Naive thymus-derived CD8-positive, alpha-beta T cell (primary cell): ENCODE data around the gene GJB5. TPM values are rescaled to one million over a fixed set of nuclear protein-coding genes. Genes with fewer than 3 reads are reported as not detected.
A peak's percentile ranks its signal among the peaks of the same experiment; 100 is the strongest.
"Not testable (repeated sequence)": the region's sequence is repeated elsewhere in the genome, so short reads cannot be mapped to it uniquely, and the experiment has no call there.

Source experiments
- ATAC-seq, 2 donors: fragments of 150-1000 bp; cut with Tn5 transposase in 1 of 2; sonication (Bioruptor Pico), chemical (Tn5 transposase) in 1 of 2; 1 replicate in 1 of 2; 2 replicates in 1 of 2; pipeline ENCODE4 v1.10.0; 2021; ENCODE audit warnings: mild to moderate bottlenecking in 2 of 2, moderate library complexity in 2 of 2
- POLR2A ChIA-PET: fragments of 350-600 bp; sonication (Branson Sonifier 250); formaldehyde crosslinking; loops from one replicate; lab custom pipeline; 2021; ENCODE audit warnings: antibody characterized with exemption; lab: Charles Lee
- DNase-seq, 10 donors: peaks; one replicate each; pipeline versions ENCODE4 v3.0.0 to v3.0.0-alpha.2; 2020 to 2022
- H3K27ac Mint-ChIP-seq, 10 donors: one replicate each; pipeline ENCODE4 v1.8.0; 2020 to 2022; ENCODE audit warnings: mild to moderate bottlenecking in 10 of 10, mixed read lengths in 10 of 10, moderate library complexity in 4 of 10, inconsistent platforms in 1 of 10
- H3K27me3 Mint-ChIP-seq, 5 donors: one replicate each; pipeline ENCODE4 v1.8.0; 2021 to 2022; ENCODE audit warnings: mixed read lengths in 5 of 5
- H3K36me3 Mint-ChIP-seq, 3 donors: one replicate each; pipeline ENCODE4 v1.8.0; 2020 to 2022; ENCODE audit warnings: mixed read lengths in 3 of 3, mild to moderate bottlenecking in 2 of 3, inconsistent platforms in 1 of 3
- H3K4me1 Mint-ChIP-seq, 4 donors: one replicate each; pipeline ENCODE4 v1.8.0; 2021 to 2022; ENCODE audit warnings: mixed read lengths in 4 of 4
- H3K4me3 Mint-ChIP-seq, 10 donors: one replicate each; pipeline ENCODE4 v1.8.0; 2020 to 2022; ENCODE audit warnings: mild to moderate bottlenecking in 10 of 10, mixed read lengths in 10 of 10, moderate library complexity in 6 of 10, inconsistent platforms in 1 of 10
- H3K9me3 Mint-ChIP-seq, 9 donors: one replicate each; pipeline ENCODE4 v1.8.0; 2020 to 2022; ENCODE audit warnings: mixed read lengths in 9 of 9, mild to moderate bottlenecking in 3 of 9, inconsistent platforms in 1 of 9, moderate library complexity in 1 of 9
- polyA plus RNA-seq, 3 donors: library from polyadenylated mRNA; unstranded; fragments of 300-500 nt; fragmentation: Illumina TruSeq; gene quantifications; one replicate each; pipeline ENCODE4 v1.2.3, GENCODE V29; 2021
- total RNA-seq, 8 experiments: library from RNA in 2 of 8; stranded (reverse) in 2 of 8; gene quantifications; one replicate each; pipeline ENCODE4 v1.2.3 and lab custom pipeline; 2021 to 2026

Gene GJB5
- total and polyA plus RNA-seq, 5 experiments from 2014 or later, result not detected

- POLR2A ChIA-PET, result no interaction called here
- H3K4me1 Mint-ChIP-seq, result no peaks in the 10 kb centered on the region
These were observed 8.4 kb downstream of the GJB5 start for GRCh38 chr1:34763142-34763781.

GRCh38 chr1:34768856-34769255 is 14.0 kb downstream of the GJB5 start:
- POLR2A ChIA-PET, result no interaction called here
- Mint-ChIP-seq H3K36me3 (no peaks in the 10 kb centered on the region), H3K4me3 (no peak overlapping the region), H3K27ac (no peak overlapping the region), H3K9me3 (no peaks in the 10 kb centered on the region), H3K4me1 (no peaks in the 10 kb centered on the region), H3K27me3 (peaks cover 0 to 6% (median 4%) of the 10 kb centered on the region in 5 donors)
- ATAC-seq, result no peak
- DNase-seq, result no peak

More at GRCh38 chr1:34763142-34763781, 8.4 kb downstream of the GJB5 start:
- DNase-seq, result peak in 1 of 10 donors; percentile 22
- H3K27me3 Mint-ChIP-seq, result peaks cover 0 to 22% (median 18%) of the 10 kb centered on the region in 5 donors
- no peak overlapping the region for H3K4me3 Mint-ChIP-seq
- peak overlapping the region in 1 of 10 donors; percentile 2 for H3K27ac Mint-ChIP-seq
- H3K9me3 Mint-ChIP-seq, result no peaks in the 10 kb centered on the region
- no peaks in the 10 kb centered on the region for H3K36me3 Mint-ChIP-seq
- ATAC-seq, result no peak

GRCh38 chr1:34770891-34771504 is 16.2 kb downstream of the GJB5 start:
- POLR2A ChIA-PET, result interaction anchor here (0.6 kb wide), 1 partner anchor 196 kb away, joined by 3 read pairs; no protein-coding TSS in a partner anchor
- Mint-ChIP-seq H3K4me1 (no peaks in the 10 kb centered on the region), H3K27ac (no peak overlapping the region), H3K4me3 (no peak overlapping the region), H3K27me3 (peaks cover 0 to 6% (median 4%) of the 10 kb centered on the region in 5 donors), H3K36me3 (no peaks in the 10 kb centered on the region), H3K9me3 (no peaks in the 10 kb centered on the region)
- DNase-seq, result no peak
- no peak for ATAC-seq

- Mint-ChIP-seq H3K27ac (no peak overlapping the region), H3K27me3 (peaks cover 0 to 6% (median 4%) of the 10 kb centered on the region in 5 donors), H3K4me1 (no peaks in the 10 kb centered on the region), H3K36me3 (no peaks in the 10 kb centered on the region), H3K4me3 (no peak overlapping the region), H3K9me3 (no peaks in the 10 kb centered on the region)
- POLR2A ChIA-PET, result interaction anchor here (0.6 kb wide), 1 partner anchor 196 kb away, joined by 3 read pairs; no protein-coding TSS in a partner anchor
- DNase-seq, result no peak
- ATAC-seq, result no peak
These were observed 16.9 kb downstream of the GJB5 start for GRCh38 chr1:34771573-34772371.

- H3K4me3 Mint-ChIP-seq, H3K36me3 Mint-ChIP-seq, POLR2A ChIA-PET, H3K4me1 Mint-ChIP-seq, ATAC-seq, H3K9me3 Mint-ChIP-seq, H3K27ac Mint-ChIP-seq, DNase-seq: not testable (repeated sequence)
- peaks cover 4 to 13% (median 10%) of the 10 kb centered on the region in 5 donors for H3K27me3 Mint-ChIP-seq
These were observed 18.3 kb downstream of the GJB5 start for GRCh38 chr1:34773114-34773513.

- Mint-ChIP-seq H3K9me3 (no peaks in the 10 kb centered on the region), H3K27me3 (peaks cover 16 to 25% (median 22%) of the 10 kb centered on the region in 5 donors), H3K4me1 (no peaks in the 10 kb centered on the region), H3K4me3 (no peak overlapping the region), H3K36me3 (no peaks in the 10 kb centered on the region), H3K27ac (no peak overlapping the region)
- ATAC-seq (no peak), DNase-seq (no peak)
- POLR2A ChIA-PET, result no interaction called here
These were observed 20.1 kb downstream of the GJB5 start for GRCh38 chr1:34774957-34775356.

GRCh38 chr1:34776911-34777310 is 22.1 kb downstream of the GJB5 start:
- POLR2A ChIA-PET, result no interaction called here
- ATAC-seq, result no peak
- H3K4me1 Mint-ChIP-seq, result peaks cover 0 to 3% (median 0%) of the 10 kb centered on the region in 4 donors
- no peaks in the 10 kb centered on the region for H3K9me3 Mint-ChIP-seq
- no peak overlapping the region for H3K4me3 Mint-ChIP-seq
- H3K36me3 Mint-ChIP-seq, result no peaks in the 10 kb centered on the region
- H3K27ac Mint-ChIP-seq, result no peak overlapping the region
- H3K27me3 Mint-ChIP-seq, result peaks cover 19 to 34% (median 32%) of the 10 kb centered on the region in 5 donors
- no peak for DNase-seq

GRCh38 chr1:34777519-34778321 is 22.9 kb downstream of the GJB5 start:
- ATAC-seq (no peak), DNase-seq (no peak)
- Mint-ChIP-seq H3K4me1 (peaks cover 0 to 3% (median 0%) of the 10 kb centered on the region in 4 donors), H3K4me3 (no peak overlapping the region), H3K27me3 (peaks cover 22 to 42% (median 34%) of the 10 kb centered on the region in 5 donors), H3K36me3 (no peaks in the 10 kb centered on the region), H3K27ac (no peak overlapping the region), H3K9me3 (no peaks in the 10 kb centered on the region)
- POLR2A ChIA-PET, result no interaction called here

- Mint-ChIP-seq H3K9me3 (no peaks in the 10 kb centered on the region), H3K27me3 (peaks cover 24 to 47% (median 37%) of the 10 kb centered on the region in 5 donors), H3K4me3 (no peak overlapping the region), H3K36me3 (no peaks in the 10 kb centered on the region), H3K27ac (no peak overlapping the region), H3K4me1 (peaks cover 0 to 3% (median 0%) of the 10 kb centered on the region in 4 donors)
- DNase-seq (no peak), ATAC-seq (no peak)
- POLR2A ChIA-PET, result no interaction called here
These were observed 23.5 kb downstream of the GJB5 start for GRCh38 chr1:34778381-34778780.

GRCh38 chr1:34779005-34779404 is 24.2 kb downstream of the GJB5 start:
- ATAC-seq, result no peak
- no peak for DNase-seq
- Mint-ChIP-seq H3K27ac (no peak overlapping the region), H3K4me3 (no peak overlapping the region), H3K36me3 (no peaks in the 10 kb centered on the region), H3K27me3 (peaks cover 27 to 53% (median 42%) of the 10 kb centered on the region in 5 donors), H3K9me3 (no peaks in the 10 kb centered on the region), H3K4me1 (peaks cover 0 to 3% (median 0%) of the 10 kb centered on the region in 4 donors)
- POLR2A ChIA-PET, result no interaction called here

GRCh38 chr1:34779526-34779925 is 24.7 kb downstream of the GJB5 start:
- Mint-ChIP-seq H3K4me3 (peak overlapping the region in 1 of 10 donors; percentile 23), H3K36me3 (no peaks in the 10 kb centered on the region), H3K27me3 (peaks cover 29 to 59% (median 44%) of the 10 kb centered on the region in 5 donors), H3K27ac (peak overlapping the region in 1 of 10 donors; percentile 3), H3K4me1 (peaks cover 0 to 3% (median 0%) of the 10 kb centered on the region in 4 donors), H3K9me3 (no peaks in the 10 kb centered on the region)
- POLR2A ChIA-PET, result no interaction called here
- DNase-seq (no peak), ATAC-seq (no peak)

- POLR2A ChIA-PET, result no interaction called here
- Mint-ChIP-seq H3K4me3 (peak overlapping the region in 1 of 10 donors; percentile 23), H3K36me3 (no peaks in the 10 kb centered on the region), H3K27me3 (peaks cover 29 to 63% (median 44%) of the 10 kb centered on the region in 5 donors), H3K4me1 (peaks cover 0 to 3% (median 0%) of the 10 kb centered on the region in 4 donors), H3K27ac (no peak overlapping the region), H3K9me3 (no peaks in the 10 kb centered on the region)
- DNase-seq, result no peak
- ATAC-seq, result no peak
These were observed 25.1 kb downstream of the GJB5 start for GRCh38 chr1:34779962-34780361.
